NCI-H187 (cell line): ENCODE data around the gene ADO.

ENCODE experiments used
- DNase-seq, 2 experiments: peaks; one replicate each; lab custom pipeline; 2025; lab: John Stamatoyannopoulos, UW

ADO gene

DNA sequence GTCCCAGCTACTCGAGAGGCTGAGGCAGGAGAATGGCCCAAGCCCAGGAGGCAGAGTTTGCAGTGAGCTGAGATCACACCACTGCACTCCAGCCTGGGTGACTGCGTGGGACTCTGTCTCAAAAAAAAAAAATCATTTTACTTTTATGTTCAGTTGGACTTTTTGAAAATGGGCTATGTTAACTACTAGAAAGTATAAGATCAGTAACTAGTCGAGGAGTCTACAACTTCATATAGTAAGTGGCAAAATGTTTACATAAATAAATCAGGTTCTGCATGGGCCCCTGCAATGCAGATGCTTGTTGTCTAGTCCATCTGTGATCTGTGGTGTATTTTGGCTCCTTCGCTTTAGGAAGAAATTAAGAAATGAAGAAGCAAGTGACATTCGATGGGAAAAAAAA, 12.3 kb upstream of the ADO start:
- no peak for DNase-seq

DNA sequence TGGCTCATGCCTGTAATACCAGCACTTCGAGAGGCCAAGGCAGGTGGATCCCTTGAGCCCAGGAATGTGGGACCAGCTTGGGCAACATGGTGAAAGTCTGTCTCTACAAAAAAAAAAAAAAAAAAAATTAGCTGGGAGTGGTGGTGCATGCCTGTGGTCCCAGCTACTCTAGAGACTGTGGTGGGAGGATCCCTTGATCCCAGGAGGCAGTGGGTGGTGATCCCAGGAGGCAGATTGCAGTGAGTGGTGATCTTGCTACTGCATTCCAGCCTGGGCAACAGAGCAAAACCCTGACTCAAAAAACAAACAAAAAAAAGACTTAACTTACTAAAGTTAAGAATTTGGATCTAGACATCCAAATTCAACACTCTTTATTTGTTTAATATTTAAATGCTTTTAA, 10.2 kb upstream of the ADO start:
- DNase-seq: no peak

DNA sequence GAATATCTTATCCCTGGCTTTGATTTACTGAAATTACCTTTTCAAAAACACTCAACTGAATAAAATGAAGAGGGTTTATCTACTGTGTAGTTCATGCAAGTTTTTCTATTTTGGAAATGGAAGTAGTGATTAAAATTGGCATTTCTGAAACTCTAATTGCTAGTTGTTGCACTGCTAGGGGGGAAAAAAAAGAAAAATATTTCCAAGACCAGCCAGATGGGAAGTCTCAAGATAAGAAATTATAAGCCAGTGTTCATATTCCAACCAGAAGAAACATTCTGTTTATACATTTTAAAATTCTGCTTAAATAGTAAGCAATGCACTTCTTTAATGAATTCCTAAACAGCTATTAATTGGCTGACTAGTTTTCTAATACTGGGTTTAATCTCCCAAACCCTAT, 9.4 kb upstream of the ADO start:
- no peak for DNase-seq

DNA sequence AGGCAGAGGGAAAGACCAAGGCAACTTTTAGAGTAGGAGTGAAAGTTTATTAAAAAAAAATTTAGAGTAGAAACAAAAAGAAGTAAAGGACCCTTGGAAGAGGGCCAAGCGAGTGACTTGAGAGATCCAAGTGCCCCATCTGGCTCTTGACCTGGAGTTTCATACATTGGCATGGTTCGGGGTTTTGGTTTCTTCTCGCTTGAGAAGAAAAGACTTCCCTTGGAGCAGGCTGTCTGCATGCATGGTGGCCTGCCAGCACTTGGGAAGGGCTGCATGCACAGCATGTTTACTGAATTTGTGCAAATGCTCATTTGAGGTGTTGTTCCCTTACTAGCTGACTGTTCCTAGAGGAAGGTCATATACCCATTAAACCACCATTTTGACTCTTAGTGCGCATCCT, 8.8 kb upstream of the ADO start:
- DNase-seq: no peak

DNA sequence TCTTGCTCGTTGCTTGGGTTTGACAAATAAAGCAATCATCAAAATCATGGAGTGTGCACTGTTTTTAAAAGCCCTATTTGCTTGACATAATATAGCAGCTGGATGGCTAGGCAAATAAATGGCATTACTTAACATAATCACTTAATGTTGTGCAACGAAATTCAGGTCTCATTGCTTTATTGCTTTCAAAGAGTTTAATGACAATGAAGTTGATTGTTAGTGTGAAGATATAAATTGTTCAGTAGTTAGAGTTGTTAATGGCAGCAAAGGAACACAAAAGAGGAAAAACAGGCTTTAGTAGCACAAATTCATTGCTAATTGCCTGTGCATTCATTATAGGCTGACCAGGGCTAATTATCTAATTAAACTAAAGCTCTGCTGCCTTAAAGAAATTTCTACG, 7.6 kb upstream of the ADO start:
- DNase-seq: no peak

DNA sequence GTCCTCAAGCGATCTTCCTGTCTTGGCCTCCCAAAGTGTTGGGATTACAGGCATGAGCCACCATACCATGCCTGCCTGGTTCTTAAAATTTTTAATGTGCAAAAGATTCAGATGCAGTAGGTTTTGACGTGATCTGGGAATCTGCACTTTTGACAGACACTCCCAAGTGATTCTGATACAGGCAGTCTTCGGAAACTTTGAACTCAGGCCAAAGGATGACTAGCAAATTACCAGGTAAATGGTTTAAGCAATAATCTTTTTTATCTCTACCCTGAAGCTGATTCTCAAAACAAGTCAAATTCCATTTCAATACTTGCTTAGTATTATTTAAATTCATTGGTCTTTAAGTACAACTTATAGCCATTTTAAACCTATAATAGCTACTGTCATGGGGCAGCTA, 2.6 kb upstream of the ADO start:
- DNase-seq: no peak

DNA sequence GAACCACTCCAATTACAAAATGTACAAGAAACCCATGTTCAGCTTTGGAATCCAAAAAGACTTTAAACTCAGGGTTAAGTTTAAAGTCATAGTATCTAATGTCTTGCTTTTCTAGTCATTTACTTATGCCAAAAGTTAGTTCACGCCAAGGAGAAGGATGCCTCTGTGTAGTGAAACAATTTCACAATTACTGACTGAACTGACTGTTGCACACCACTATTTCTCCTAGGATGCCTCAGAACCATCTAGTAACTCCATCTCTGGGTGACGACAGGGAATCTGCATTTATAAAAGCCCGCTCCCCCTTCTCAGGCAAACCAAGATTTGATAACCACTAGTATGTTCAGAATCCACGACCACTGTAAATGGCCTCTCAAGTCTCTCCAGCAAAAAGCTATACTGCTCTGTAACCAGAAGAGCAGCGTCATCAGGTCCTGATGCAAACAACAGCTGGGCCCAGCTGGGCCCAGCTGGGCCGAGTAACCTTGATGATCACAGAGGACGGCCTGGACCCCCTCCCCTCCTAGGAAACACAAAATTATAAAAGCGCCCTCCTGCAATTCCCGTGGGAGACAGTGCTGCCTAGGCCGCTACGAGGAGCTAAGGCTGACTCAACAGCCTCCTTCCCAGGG, 680 bp upstream of the ADO start:
- DNase-seq: no peak

DNA sequence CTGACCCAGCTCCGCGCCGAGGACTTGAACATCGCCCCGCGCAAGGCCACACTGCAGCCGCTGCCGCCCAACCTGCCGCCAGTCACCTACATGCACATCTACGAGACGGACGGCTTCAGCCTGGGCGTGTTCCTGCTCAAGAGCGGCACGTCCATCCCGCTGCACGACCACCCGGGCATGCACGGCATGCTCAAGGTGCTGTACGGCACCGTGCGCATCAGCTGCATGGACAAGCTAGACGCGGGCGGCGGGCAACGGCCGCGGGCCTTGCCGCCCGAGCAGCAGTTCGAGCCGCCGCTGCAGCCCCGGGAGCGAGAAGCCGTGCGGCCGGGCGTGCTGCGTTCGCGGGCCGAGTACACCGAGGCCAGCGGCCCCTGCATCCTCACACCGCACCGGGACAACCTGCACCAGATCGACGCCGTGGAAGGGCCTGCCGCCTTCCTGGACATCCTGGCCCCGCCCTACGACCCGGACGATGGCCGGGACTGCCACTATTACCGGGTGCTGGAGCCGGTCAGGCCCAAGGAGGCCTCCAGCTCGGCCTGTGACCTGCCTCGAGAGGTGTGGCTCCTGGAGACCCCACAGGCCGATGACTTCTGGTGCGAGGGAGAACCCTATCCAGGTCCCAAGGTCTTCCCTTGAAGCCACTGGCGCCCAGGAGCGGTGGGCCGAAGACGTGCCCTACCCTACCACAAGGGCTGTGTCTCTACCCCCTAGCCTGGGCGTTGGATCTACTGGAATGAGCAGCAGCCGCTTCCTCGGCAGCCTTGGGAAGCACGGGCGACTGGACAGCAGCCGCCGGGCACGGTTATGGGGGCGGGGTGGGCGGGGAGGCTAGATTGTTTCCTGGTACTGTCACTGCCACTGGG, 945 bp downstream of the ADO start:
- no peak for DNase-seq

DNA sequence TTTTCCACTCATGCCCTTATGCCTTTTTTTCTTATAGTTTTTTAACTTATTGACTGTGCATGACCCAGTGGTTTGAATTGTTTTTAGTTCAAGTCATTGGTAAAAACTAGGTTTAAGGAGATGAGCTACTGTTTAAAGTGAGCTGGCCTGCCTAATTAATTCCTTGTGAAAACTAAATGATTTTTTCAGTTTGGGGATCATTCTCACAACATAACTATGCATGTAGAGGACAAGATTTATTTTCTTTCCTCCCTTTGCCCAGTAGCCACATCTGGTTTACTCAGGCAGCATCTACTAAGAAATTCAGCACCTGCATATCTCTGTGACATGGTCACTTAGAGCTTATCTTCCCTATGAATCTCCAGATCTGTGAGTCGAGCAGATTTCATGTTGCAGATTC, 1.7 kb downstream of the ADO start:
- DNase-seq: no peak

DNA sequence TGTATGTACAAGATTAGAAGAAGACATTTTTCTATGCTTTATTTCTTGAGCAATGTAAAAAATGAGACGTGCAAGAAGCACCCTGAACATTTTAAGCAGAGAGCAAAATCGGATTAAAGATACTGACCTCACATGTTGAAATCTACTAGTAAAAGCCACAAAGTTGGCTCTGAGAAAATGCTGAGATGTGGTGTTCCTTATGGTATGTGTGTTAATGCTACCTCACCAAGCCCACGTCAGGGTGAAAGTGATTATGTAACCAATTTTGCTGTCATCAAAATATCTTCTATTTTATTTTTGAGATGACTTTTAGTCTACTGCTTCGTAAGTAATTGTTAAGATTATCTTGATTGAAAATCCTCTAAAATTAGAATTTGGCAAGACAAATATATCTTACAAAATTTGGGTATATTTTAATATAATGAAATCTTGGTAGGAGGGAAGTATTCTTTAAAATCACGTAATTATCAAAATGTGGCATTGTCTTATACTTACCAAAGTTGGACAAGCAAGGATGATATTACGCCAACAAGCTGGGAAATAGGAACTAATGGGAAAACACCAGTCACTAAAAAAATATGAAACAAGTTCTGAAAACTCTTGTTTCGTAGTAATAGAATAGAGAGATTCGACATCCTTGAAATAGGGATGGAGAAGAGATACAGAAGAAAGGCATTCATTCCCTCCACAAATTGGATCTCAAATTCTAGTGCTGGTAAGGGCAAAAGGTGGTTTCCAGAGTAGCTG, 5.8 kb downstream of the ADO start:
- DNase-seq: no peak

DNA sequence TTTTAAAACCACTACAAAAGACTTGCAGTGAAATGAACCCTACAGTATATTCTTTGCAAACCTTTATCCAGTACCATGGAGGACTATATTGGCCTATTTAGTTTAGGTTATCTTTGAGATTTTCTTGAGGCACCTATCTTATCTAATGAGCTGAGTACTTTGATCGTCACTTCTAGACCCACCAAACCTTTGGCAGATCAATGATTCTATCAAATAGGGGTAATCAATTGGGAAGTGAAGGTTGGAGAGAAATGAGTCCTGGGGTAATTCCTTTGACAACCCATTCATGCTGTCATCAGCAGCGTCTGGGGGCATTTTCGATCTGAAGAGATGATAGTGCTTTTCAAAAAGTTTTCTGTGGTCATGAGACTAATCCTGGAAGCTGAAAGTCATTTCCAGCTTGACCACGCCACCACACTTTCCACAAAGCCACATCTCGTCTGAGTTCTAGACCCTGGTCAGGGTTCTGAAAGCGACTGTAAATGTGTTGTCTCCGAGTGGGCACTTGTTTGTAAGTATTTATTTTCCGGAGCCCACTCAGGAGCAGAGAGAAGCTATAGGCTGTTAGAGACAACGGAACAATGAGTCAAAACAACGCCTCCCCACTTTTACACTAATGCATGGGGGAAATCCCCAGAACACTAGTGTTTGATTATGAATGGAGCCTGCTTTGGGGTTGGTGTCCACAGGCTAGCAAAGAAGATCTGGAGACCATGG, 6.8 kb downstream of the ADO start:
- no peak for DNase-seq

DNA sequence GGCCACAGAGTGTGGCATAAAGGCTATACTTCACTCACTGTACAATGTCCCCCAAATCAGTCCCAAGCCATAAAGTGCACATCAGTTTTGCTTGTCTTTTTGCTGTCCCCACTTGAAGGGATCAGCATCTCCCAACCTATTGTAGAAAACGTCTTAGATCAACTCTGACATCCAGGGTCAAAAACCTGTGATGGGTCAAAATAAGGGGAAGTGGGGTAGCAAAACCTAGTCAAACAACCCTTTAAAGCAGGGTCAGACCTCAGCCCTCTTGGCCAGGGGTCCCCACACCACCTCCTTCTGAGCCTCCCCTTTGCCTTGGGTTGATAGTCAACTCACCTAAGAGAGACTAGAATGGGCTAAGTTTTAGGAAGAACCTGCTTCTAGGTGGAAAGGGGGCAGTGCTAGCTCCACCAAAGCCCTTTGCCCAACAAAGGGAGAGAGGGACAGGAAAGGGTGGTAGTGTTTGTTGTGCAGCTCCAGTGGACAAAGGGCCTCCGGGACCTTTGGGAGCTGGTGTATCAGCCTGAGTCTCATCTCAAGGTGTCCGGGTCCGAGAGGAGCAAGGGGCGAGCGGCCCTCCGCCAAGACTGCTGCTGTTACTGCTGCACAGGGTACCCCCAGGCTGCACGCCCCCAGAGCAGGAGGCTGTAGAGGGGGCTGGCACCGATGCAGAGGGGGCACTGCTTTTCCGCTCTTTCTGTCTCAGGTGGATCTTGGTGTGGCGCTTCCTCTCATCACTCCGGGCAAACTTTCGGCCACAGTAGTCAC, 8.3 kb downstream of the ADO start:
- no peak for DNase-seq

DNA sequence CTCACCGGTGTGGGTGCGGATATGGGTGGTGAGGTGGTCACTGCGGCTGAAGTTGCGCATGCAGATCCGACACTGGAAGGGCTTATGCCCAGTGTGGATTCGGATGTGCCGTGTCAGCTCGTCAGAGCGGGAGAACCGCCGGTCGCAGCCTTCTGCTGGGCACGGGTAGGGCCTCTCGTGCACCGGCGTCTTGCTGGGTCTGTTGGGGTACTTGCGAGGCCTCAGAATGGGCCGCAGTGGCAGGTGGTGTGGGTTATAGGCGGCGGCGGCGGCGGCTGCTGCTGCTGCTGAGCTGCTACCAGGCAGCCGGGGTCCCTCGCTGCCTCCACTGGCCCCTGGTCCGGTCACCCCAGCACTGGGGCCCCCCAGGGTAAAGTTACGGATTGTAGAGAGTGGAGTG, 8.9 kb downstream of the ADO start:
- DNase-seq: no peak

DNA sequence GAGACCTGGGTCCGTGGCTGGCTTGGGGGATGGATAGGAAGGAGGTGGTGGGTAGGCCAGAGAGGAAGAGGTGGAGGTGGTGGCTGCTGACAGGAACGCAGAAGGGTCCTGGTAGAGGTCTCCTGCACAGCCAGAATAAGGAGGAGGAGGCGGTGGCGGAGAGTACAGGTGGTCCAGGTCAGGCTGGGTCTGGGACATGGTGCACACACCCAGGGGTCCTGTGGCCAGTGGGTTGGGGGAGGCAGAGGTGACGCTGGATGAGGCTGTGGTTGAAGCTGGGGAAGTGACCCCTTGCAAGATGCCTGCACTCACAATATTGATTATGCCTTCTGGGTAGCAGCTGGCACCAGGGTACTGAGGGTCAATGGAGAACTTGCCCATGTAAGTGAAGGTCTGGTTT, 9.5 kb downstream of the ADO start:
- no peak for DNase-seq

DNA sequence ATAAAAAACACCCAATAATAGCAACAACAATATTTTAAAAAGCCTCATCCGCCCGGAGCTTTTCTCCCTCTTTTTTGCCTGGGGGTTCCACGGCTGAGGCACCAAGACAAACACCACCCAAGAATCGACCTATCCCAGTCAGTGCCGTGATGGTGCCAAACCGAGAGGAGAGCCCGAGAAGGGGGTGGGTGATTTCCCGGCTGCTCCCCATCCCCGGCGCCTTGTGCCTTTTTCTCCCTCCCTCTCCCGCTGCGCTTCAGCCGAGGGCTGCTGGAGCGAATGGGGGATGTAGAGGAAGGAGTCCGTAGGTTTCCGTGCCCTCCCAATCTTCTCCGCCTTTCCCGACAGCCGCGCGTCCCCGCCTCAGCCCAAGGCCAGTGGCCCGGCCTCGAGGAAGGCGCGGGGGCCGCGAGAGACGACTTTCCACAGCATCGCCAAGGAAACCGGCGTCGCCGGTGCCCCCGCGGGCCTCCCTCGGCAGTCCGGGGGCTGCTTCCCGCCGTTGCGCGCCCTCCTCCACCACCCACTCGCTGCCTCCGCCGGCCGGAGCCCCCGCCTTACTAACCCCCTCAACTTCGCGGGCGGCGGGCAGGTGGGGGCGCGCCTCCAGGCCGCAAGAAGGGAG, 10.3 kb downstream of the ADO start:
- no peak for DNase-seq

DNA sequence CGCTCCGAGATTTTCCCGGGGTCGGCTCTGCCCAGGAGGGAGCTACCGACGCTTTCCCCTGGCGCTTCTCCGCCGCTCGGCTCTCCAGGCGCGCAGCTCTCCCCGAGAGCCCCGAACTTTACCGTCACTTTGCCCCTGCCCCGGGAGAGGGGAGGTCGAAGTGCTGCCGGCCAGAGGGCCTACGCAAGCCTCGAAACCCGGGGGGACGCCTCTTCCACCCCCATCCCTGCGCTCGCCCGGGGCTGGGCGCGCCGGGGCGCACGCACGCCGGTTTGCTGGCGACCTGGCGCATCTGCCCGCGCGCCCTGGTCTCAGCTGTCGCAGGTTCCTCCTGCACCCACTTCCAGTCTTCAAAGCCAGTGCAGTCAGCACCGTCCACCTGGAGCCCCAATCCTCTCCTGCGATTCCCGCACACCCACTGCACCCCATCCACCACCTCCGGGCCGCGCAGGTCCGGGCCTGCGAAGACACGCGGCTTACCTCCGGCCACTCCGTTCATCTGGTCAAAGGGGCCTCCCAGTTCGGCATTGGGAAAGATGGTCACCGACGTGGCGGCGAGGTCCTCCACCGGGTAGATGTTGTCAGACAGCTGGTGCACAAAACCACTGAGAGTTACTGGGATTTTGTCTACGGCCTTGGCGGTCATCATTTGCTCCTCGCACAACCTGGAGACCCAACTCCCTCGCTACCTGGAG, 11.0 kb downstream of the ADO start:
- no peak for DNase-seq

DNA sequence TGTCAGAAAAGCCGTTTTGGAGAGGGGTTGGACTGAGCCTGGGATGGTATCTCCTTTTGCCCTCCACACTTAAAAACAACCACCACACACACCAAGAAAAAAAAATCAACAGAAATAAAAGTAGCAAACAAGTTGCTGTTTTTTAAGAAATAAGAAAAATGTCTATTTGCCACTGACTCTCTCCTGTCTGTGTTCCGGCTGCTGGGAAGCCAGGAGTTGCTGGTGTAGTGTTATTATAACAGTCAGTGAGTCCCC, 11.5 kb downstream of the ADO start:
- DNase-seq: no peak

DNA sequence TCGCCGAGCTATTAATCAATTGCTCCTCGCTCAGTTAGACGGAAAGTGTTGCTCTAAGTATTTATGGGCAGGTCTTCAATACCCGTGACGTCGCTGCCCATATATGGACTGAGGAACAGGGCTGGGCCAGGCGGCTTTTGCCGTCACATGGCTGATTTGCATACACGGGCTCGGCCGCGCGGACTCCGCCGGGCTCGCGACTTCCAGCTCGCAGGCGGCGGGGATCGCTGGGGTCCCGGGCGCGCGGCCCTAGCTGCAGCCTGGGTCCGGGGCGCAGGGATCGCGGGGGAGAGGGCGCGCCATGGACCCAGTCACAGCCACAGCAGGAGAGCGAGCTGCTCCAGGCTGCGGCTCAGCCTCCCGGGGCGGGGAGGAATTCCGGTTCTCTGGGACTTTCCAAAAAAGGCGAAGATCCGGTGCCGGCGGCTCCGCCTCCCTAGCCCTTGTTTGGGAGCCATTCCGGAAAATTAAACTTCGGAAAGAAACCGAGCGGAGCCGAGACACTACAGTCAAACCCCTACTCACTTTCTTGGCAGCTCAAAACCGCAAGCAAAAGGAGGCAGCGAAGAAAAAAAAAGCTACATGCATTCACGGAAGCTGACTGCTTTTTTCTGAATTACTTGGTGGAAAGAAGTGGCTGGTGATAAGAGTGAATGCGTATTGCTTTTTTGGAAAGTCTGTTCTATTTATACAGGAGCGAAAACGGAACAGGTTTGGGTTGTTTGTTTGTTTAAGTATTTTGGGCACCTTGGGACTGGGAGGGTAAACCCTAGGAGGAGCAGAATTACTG, 12.0 kb downstream of the ADO start, which contains the start of gene EGR2:
Gene EGR2 (minus strand): TSS at position 36 of the 790 bp plus-strand sequence. CDS start 337 bp downstream, outside the sequence.
- DNase-seq: no peak

DNA sequence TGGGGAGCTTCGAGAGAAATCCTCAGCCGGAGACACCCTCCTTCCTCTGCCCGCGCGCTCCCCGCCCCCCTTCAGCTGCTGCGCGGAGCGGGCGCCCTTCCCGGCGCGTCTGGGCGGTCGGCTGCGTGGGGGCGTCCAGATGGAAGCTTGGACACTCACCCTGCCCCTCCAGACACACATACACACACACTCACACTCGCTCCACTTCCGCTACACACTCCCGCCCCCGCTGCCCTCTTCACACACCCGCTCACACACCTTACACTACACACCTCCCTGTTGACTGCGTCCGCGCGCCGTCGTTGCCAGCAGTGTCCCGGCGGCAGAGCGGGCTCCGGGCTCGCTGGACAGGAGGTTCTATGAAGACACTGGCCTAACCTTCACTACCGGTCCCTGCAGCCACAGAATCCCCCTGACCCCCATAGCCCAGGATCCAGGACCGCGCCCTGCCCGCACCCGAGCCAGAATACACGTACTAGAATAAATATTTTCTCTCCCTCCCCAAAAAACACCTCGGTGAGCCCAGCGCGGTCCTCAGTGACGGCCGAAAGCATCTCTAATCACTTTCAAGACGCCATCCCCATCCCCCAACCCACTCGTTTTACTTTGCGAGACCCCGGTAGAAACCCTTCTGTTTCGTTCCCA, 12.7 kb downstream of the ADO start:
- no peak for DNase-seq
